ENCODE measurements around the gene SYP.

SYP gene

GRCh38 chrX:49199906-49200771 lies at the start of gene SYP:
Gene SYP (minus strand): TSS chrX:49200193. CDS start chrX:49200186, 7 bp downstream.
- DNase-seq, result peak; percentile 71

GRCh38 chrX:49249616-49250015 lies 49.6 kb upstream of the SYP start:
- DNase-seq, result no peak

- no peak for DNase-seq
Observed at GRCh38 chrX:49249071-49249470, 49.1 kb upstream of the SYP start.

GRCh38 chrX:49247916-49248811 lies 48.2 kb upstream of the SYP start:
- DNase-seq, result no peak

GRCh38 chrX:49247346-49247745 lies 47.4 kb upstream of the SYP start:
- DNase-seq, result no peak

- no peak for DNase-seq
Observed at GRCh38 chrX:49246541-49246940, 46.5 kb upstream of the SYP start.

GRCh38 chrX:49244207-49244606 lies 44.2 kb upstream of the SYP start:
- no peak for DNase-seq

- DNase-seq, result no peak
Observed at GRCh38 chrX:49243166-49243565, 43.2 kb upstream of the SYP start.

- no peak for DNase-seq
Observed at GRCh38 chrX:49242545-49243066, 42.6 kb upstream of the SYP start.

- no peak for DNase-seq
Observed at GRCh38 chrX:49238735-49239134, 38.7 kb upstream of the SYP start.

GRCh38 chrX:49237060-49237459 lies 37.1 kb upstream of the SYP start:
- DNase-seq, result no peak

GRCh38 chrX:49233887-49234555 lies 34.0 kb upstream of the SYP start:
- DNase-seq, result no peak

- DNase-seq, result no peak
Observed at GRCh38 chrX:49233176-49233575, 33.2 kb upstream of the SYP start, which contains the start of gene CACNA1F. Gene CACNA1F (minus strand): TSS chrX:49233340. CDS start chrX:49233309, 31 bp downstream.

- no peak for DNase-seq
Observed at GRCh38 chrX:49232525-49232924, 32.5 kb upstream of the SYP start.

- DNase-seq, result no peak
Observed at GRCh38 chrX:49231333-49232000, 31.5 kb upstream of the SYP start.

GRCh38 chrX:49230500-49231232 lies 30.7 kb upstream of the SYP start:
- peak; percentile 53 for DNase-seq

- no peak for DNase-seq
Observed at GRCh38 chrX:49228185-49228584, 28.2 kb upstream of the SYP start.

- no peak for DNase-seq
Observed at GRCh38 chrX:49227726-49228125, 27.7 kb upstream of the SYP start.

- DNase-seq, result no peak
Observed at GRCh38 chrX:49226946-49227345, 27.0 kb upstream of the SYP start.

GRCh38 chrX:49225858-49226257 lies 25.9 kb upstream of the SYP start:
- DNase-seq, result no peak

GRCh38 chrX:49221868-49222267 lies 21.9 kb upstream of the SYP start:
- no peak for DNase-seq

GRCh38 chrX:49220100-49220499 lies 20.1 kb upstream of the SYP start:
- no peak for DNase-seq

All from NCI-H774 (cell line).